ENCODE data around the gene PSTPIP1. TPM values are rescaled to one million over a fixed set of nuclear protein-coding genes. Genes with fewer than 3 reads are reported as not detected.

The PSTPIP1 gene
- total and polyA plus RNA-seq, 9 of the 15 experiments (the other 6 are each of a cell fraction or from before 2014, with no cell fraction given), result not detected

GRCh38 chr15:76962337-76963013 lies 32.5 kb upstream of the PSTPIP1 start:
- H3K9ac ChIP-seq (ENCODE audit: insufficient read depth in 1 of 2, low read depth in 2 of 2, low read length in 2 of 2), result no peak overlapping the region

More at GRCh38 chr15:76962337-76963013, 32.5 kb upstream of the PSTPIP1 start:
- Histone ChIP-seq H2AFZ (ENCODE audit: low read depth, low read length) (peak overlapping the region; percentile 60), H3K4me1 (replicated peaks in 1 of 2; ENCODE audit: control insufficient read depth in 2 of 2, insufficient read depth in 2 of 2, low read length in 2 of 2) (no peaks in the 10 kb centered on the region; a peak in 1 of 5 replicates), H3K27me3 (ENCODE audit: control insufficient read depth in 2 of 2, insufficient read depth in 2 of 2, low read length in 2 of 2) (peaks cover 31 to 44% of the 10 kb centered on the region in 2 experiments), H3K9me1 (ENCODE audit: control insufficient read depth, insufficient read depth, low read length) (no peaks in the 10 kb centered on the region), H3K4me3 (no peak overlapping the region), H3K27ac (ENCODE audit: extremely low read depth, low read depth, low read length) (no peak overlapping the region), H3K4me2 (ENCODE audit: insufficient read depth, low read length) (no peak overlapping the region), H4K20me1 (replicated peaks; ENCODE audit: control insufficient read depth, insufficient read depth, low read length) (no peaks in the 10 kb centered on the region; the same call in 1 of the 2 replicates), H3K36me3 (ENCODE audit: control insufficient read depth, insufficient read depth, low read length) (no peaks in the 10 kb centered on the region), H3K9me3 (replicated peaks; ENCODE audit: control insufficient read depth, insufficient read depth, low read depth, low read length) (no peaks in the 10 kb centered on the region), H3K79me2 (ENCODE audit: control insufficient read depth, insufficient read depth, low read length) (no peaks in the 10 kb centered on the region)
- DNase-seq (ENCODE audit: extremely low read depth in 1 of 4, low spot score in 3 of 4) (peak in 2 of 4 experiments; percentile 6 to 14), FAIRE-seq (no peak), ATAC-seq (peak; percentile 64)
- TF ChIP-seq SNAPC5 (CRISPR knock-in tag; IDR thresholded peaks at IDR 0.05) (no peak), ZNF785 (CRISPR knock-in tag; IDR thresholded peaks at IDR 0.05) (no peak), E2F1 (CRISPR knock-in tag; IDR thresholded peaks at IDR 0.05) (no peak), RBM39 (optimal IDR thresholded peaks at IDR 0.05; ENCODE audit: low read depth, low read length) (no peak), HNRNPL (IDR thresholded peaks at IDR 0.05; ENCODE audit: low read depth, low read length) (no peak), ILF3 (IDR thresholded peaks at IDR 0.05; ENCODE audit: borderline replicate concordance) (no peak), KDM2B (CRISPR knock-in tag; IDR thresholded peaks at IDR 0.05) (no peak), SIRT6 (IDR thresholded peaks at IDR 0.05; ENCODE audit: low read depth, low read length) (no peak), YY1 (IDR thresholded peaks at IDR 0.05; ENCODE audit: borderline replicate concordance in 1 of 3, control insufficient read depth in 1 of 3, extremely low read depth in 1 of 3, insufficient read depth in 3 of 3, insufficient read length in 1 of 3, insufficient replicate concordance in 2 of 3, low read depth in 1 of 3, low read length in 2 of 3) (no peak), CREBBP (IDR thresholded peaks at IDR 0.05; ENCODE audit: low read depth, low read length) (no peak)
- TF ChIP-seq, protein P1, sequence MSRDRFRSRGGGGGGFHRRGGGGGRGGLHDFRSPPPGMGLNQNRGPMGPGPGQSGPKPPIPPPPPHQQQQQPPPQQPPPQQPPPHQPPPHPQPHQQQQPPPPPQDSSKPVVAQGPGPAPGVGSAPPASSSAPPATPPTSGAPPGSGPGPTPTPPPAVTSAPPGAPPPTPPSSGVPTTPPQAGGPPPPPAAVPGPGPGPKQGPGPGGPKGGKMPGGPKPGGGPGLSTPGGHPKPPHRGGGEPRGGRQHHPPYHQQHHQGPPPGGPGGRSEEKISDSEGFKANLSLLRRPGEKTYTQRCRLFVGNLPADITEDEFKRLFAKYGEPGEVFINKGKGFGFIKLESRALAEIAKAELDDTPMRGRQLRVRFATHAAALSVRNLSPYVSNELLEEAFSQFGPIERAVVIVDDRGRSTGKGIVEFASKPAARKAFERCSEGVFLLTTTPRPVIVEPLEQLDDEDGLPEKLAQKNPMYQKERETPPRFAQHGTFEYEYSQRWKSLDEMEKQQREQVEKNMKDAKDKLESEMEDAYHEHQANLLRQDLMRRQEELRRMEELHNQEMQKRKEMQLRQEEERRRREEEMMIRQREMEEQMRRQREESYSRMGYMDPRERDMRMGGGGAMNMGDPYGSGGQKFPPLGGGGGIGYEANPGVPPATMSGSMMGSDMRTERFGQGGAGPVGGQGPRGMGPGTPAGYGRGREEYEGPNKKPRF (IDR thresholded peaks at IDR 0.05; ENCODE audit: low read depth, low read length), result no peak
- 9% methylated on average over 9 of the region's 9 CpGs for WGBS (ENCODE audit: insufficient coverage, low coverage, missing lambda C conversion rate)
- intact Hi-C loops (cut with micrococcal nuclease), result no loop called here
- BruUV-seq (replicated peaks), result no TSS peak
- POLR2A ChIA-PET, result interaction anchor here (0.5 to 1.2 kb wide), 3 partner anchors 8 to 73 kb away, joined by 3 read pairs; no protein-coding TSS in a partner anchor
- CTCF ChIA-PET (ENCODE audit: low intra/inter-chr PET ratio), result no interaction called here
- in situ Hi-C loops (cut with MboI), result no loop called here

Data from K562 (cell line).